HUES48 (cell line): ENCODE results near the gene SPACA6.

Experiments
- H3K27ac ChIP-seq: one replicate; pipeline ENCODE4 v1.7.0; 2013; ENCODE audit warnings: low read depth, low read length, inconsistent platforms
- H3K27me3 ChIP-seq: 2 replicates; pipeline ENCODE4 v1.6.1; 2013; ENCODE audit warnings: mild to moderate bottlenecking, low read length; ENCODE audit not compliant: control insufficient read depth, insufficient read depth
- H3K36me3 ChIP-seq: 2 replicates; pipeline ENCODE4 v1.6.1; 2013; ENCODE audit warnings: low read length; ENCODE audit not compliant: control insufficient read depth, insufficient read depth
- H3K4me1 ChIP-seq: 2 replicates; pipeline ENCODE4 v1.6.1; 2013; ENCODE audit warnings: mild to moderate bottlenecking, low read length; ENCODE audit not compliant: control insufficient read depth, insufficient read depth
- H3K4me3 ChIP-seq: 2 replicates; pipeline ENCODE4 v1.5.1; 2013; ENCODE audit warnings: mild to moderate bottlenecking, low read depth, low read length
- H3K9ac ChIP-seq: 2 replicates; pipeline ENCODE4 v1.6.1; 2013; ENCODE audit warnings: mild to moderate bottlenecking, low read depth, low read length, moderate library complexity
- H3K9me3 ChIP-seq: 2 replicates; pipeline ENCODE4 v1.6.1; 2013; ENCODE audit warnings: low read length; ENCODE audit not compliant: control insufficient read depth, insufficient read depth

The SPACA6 gene

GRCh38 chr19:51754770-51755169, 61.6 kb downstream of the SPACA6 start:
- no peak overlapping the region for H3K9ac ChIP-seq
- H3K4me1 ChIP-seq = no peaks in the 10 kb centered on the region
- no peak overlapping the region for H3K27ac ChIP-seq

More at GRCh38 chr19:51754770-51755169, 61.6 kb downstream of the SPACA6 start:
- H3K4me3 ChIP-seq = no peak overlapping the region
- H3K9me3 ChIP-seq = peaks cover 21% of the 10 kb centered on the region
- no peaks in the 10 kb centered on the region for H3K36me3 ChIP-seq
- no peaks in the 10 kb centered on the region for H3K27me3 ChIP-seq
